Esophagus muscularis mucosa (tissue), 4 donors: ENCODE data around the gene SORCS2.

ENCODE experiments used
- CTCF ChIP-seq, 3 experiments: fragments of 200-600 bp in 2 of 3; fragments of 450-650 bp in 1 of 3; sonication (generic) in 2 of 3; IDR thresholded peaks; one replicate each; pipeline ENCODE4 v1.5.1; 2017 to 2019; ENCODE audit warnings: antibody characterized with exemption in 3 of 3, mild to moderate bottlenecking in 2 of 3, moderate library complexity in 1 of 3
- EP300 ChIP-seq: sonication (generic); formaldehyde crosslinking; IDR thresholded peaks from one replicate; pipeline ENCODE4 v1.6.1; 2017; ENCODE audit warnings: antibody characterized with exemption
- POLR2A ChIP-seq: fragments of 450-650 bp; IDR thresholded peaks from one replicate; pipeline ENCODE4 v1.6.1; 2017; ENCODE audit warnings: antibody characterized with exemption, moderate library complexity, mild to moderate bottlenecking, low read depth
- POLR2AphosphoS5 ChIP-seq, 2 donors: sonication (generic); formaldehyde crosslinking; IDR thresholded peaks; one replicate each; pipeline ENCODE4 v1.6.1; 2017; ENCODE audit warnings: antibody characterized with exemption in 2 of 2

- TF ChIP-seq CTCF (IDR thresholded peaks at IDR 0.05), result no peak
- no peak for TF ChIP-seq POLR2A
- TF ChIP-seq EP300, result no peak
- no peak for TF ChIP-seq POLR2AphosphoS5 (IDR thresholded peaks at IDR 0.05)
Measured at GRCh38 chr4:7323872-7324650, 131.7 kb downstream of the SORCS2 start.
